H1 (cell line): ENCODE measurements around the gene CHST9. TPM values are rescaled to one million over a fixed set of nuclear protein-coding genes. Genes with fewer than 3 reads are reported as not detected.

Experiments used
- EZH2 ChIP-seq: fragments of 200-600 bp; sonication (generic); IDR thresholded peaks from 2 replicates; pipeline ENCODE4 v1.7.1; 2012; ENCODE audit warnings: low read depth, mild to moderate bottlenecking, moderate library complexity, low read length, inconsistent platforms; ENCODE audit not compliant: severe bottlenecking
- JUN ChIP-seq: IDR thresholded peaks from 2 replicates; pipeline ENCODE4 v1.6.1; 2011; ENCODE audit warnings: low read depth, mild to moderate bottlenecking, improper control_type of control experiment, low read length
- NRF1 ChIP-seq: IDR thresholded peaks from 2 replicates; pipeline ENCODE4 v1.6.1; 2011; ENCODE audit warnings: mild to moderate bottlenecking, low read depth, low read length, improper control_type of control experiment
- RFX5 ChIP-seq: IDR thresholded peaks from 2 replicates; pipeline ENCODE4 v1.6.1; 2011; ENCODE audit warnings: low read depth, low read length, improper control_type of control experiment, borderline replicate concordance
- RNF2 ChIP-seq: fragments of 200-900, 300-1000 bp; sonication (generic); IDR thresholded peaks from 2 replicates; pipeline ENCODE4 v1.7.1; 2016; ENCODE audit warnings: borderline replicate concordance, low read depth, mild to moderate bottlenecking, antibody characterized with exemption, low read length; ENCODE audit not compliant: poor library complexity, severe bottlenecking; ENCODE audit errors: missing control alignments
- SIX5 ChIP-seq: IDR thresholded peaks from 2 replicates; pipeline ENCODE4 v1.6.1; 2011; ENCODE audit warnings: mild to moderate bottlenecking, low read depth, low read length
- TAF1 ChIP-seq: IDR thresholded peaks from 2 replicates; pipeline ENCODE4 v1.6.1; 2011; ENCODE audit warnings: mild to moderate bottlenecking, low read depth, low read length
- polyA plus RNA-seq, 7 experiments: library from polyadenylated mRNA; depleted of rRNA in 3 of 7; stranded (reverse) in 5 of 7; unstranded in 2 of 7; fragments of >200 nt in 5 of 7; fragments of 200-250 nt in 2 of 7; gene quantifications; 1 replicate in 5 of 7; 2 replicates in 1 of 7; 4 replicates in 1 of 7; pipeline versions ENCODE4 v1.2.1 to v1.2.3, GENCODE V29; 2011 to 2013; ENCODE audit warnings: missing spikeins in 2 of 7, mixed read lengths in 2 of 7
- total RNA-seq: library from RNA; stranded (reverse); fragmentation: NEBNext Ultra II Directional; extraction: Animal tissue kit (Norgen Biotek cat#: 25700); gene quantifications from 2 replicates; pipeline ENCODE4 v1.2.1, GENCODE V29; 2021

The CHST9 gene
- total and polyA plus RNA-seq, 2 of the 8 experiments (the other 6 are each of a cell fraction or from before 2014, with no cell fraction given): 3.2 to 24.3 TPM

DNA sequence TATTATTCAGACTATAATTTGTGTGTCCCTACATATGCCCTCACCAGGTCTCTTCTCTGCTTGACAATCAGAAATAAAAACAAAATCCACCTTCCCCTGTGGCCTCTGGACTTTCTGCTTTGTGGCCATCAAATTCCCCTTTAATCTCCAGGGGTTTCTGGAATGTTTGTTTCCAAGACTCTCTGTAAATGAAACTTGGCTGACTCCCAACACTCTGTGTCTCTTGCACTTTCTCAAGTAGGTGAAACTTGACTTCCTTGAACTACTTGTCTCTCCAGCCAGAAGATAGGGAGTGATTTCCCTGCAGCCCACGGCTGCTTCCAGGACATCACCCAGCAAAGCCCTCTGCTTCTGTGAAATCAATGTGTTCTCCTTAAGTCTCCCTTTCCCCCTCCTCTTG lies 265.5 kb downstream of the CHST9 start (continued):
- TF ChIP-seq RNF2: no peak
- no peak for TF ChIP-seq SIX5
- TF ChIP-seq TAF1: no peak
- no peak for TF ChIP-seq RFX5
- TF ChIP-seq NRF1: no peak
- no peak for TF ChIP-seq JUN
- no peak for TF ChIP-seq EZH2
